Esophagus (tissue), 2 donors: ENCODE results near the gene NOP16. TPM values are rescaled to one million over a fixed set of nuclear protein-coding genes. Genes with fewer than 3 reads are reported as not detected.

ENCODE experiments used
- H3K27ac ChIP-seq, 2 donors: one replicate each; pipeline ENCODE4 v1.5.1; 2013; ENCODE audit warnings: low read depth in 2 of 2, mild to moderate bottlenecking in 2 of 2, inconsistent platforms in 1 of 2, low read length in 1 of 2, moderate library complexity in 1 of 2
- H3K27me3 ChIP-seq, 2 donors: one replicate each; pipeline ENCODE4 v1.6.1; 2013; ENCODE audit warnings: low read length in 2 of 2, control low read depth in 1 of 2, mild to moderate bottlenecking in 1 of 2; ENCODE audit not compliant: insufficient read depth in 2 of 2, control insufficient read depth in 1 of 2
- H3K36me3 ChIP-seq, 2 donors: one replicate each; pipeline ENCODE4 v1.6.1; 2013; ENCODE audit warnings: low read length in 1 of 2; ENCODE audit not compliant: control insufficient read depth in 2 of 2, insufficient read depth in 2 of 2
- H3K4me1 ChIP-seq, 2 donors: one replicate each; pipeline ENCODE4 v1.6.1; 2013; ENCODE audit warnings: low read length in 1 of 2; ENCODE audit not compliant: control insufficient read depth in 2 of 2, insufficient read depth in 2 of 2
- H3K4me3 ChIP-seq, 2 donors: one replicate each; pipeline ENCODE4 v1.5.1; 2013; ENCODE audit warnings: low read length in 2 of 2, mild to moderate bottlenecking in 2 of 2, low read depth in 1 of 2, moderate library complexity in 1 of 2
- H3K9me3 ChIP-seq, 2 donors: one replicate each; pipeline ENCODE4 v1.6.1; 2013; ENCODE audit warnings: mild to moderate bottlenecking in 2 of 2, low read depth in 1 of 2, low read length in 1 of 2, moderate library complexity in 1 of 2; ENCODE audit not compliant: control insufficient read depth in 2 of 2, insufficient read depth in 1 of 2
- WGBS, 2 donors: extraction: QIAGEN DNeasy Blood & Tissue Kit; methylation state at CpG; one replicate each; pipeline ENCODE4 v1.1.7; 2013; 5-methylcytosine and 5-hydroxymethylcytosine counted together
- polyA plus RNA-seq, 2 donors: library from polyadenylated mRNA; stranded (reverse); fragments of 200-250 nt; gene quantifications; one replicate each; pipeline ENCODE4 v1.2.3, GENCODE V29; 2013
- donor health status: healthy with polysubstance abuse.
- donor health status: Bipolar disorder and iron deficiency.

Gene NOP16
- polyA plus RNA-seq, 2 donors = 50.6 to 70.3 TPM

DNA sequence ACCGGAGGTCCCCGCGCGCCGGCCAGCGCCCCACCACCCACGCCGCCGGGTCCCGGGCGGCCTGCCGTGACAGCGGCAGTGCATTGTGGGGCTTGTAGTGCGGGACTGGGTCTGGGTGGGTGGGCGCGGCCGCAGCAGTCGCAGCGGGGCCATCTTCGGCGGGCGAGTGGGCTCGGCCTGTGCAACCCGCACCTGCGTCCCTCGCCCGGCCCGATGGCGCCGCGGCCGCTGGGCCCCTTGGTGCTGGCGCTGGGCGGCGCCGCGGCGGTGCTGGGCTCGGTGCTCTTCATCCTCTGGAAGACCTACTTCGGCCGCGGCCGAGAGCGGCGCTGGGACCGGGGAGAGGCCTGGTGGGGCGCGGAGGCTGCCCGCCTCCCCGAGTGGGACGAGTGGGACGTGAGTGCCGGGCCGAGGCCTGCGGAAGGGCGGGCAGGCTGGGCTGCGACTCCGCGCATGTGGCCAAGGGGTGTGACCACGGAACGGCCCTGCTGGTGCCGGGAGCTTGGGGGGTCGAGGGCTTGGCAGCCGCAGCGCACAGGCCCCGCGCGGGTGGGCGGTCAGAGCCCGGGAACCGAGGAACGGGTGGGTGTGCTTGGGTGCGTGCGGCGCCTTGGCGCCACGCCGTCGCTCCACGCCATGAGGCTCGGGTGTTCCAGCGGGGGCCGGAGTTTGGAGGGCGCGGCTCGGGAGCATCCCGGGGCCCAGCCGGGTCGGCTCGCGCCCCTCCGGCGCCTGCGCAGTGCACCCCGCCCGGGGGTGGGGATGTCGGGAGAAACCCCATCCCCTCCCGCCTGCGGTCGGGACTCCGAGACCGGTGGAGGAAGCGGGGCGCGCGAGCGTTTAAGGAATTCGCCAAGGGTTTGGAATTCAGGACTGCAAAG lies 22.8 kb downstream of the NOP16 start, which contains the start of gene ARL10:
Gene ARL10, plus strand, starts transcription at position 137 of the 881 bp plus-strand sequence. Its CDS starts 77 bp downstream, at position 214.
- Histone ChIP-seq H3K4me3 (peak within 1 kb of the TSS; percentile 80 to 85), H3K4me1 (peaks cover 3 to 9% of the 10 kb centered on the region in 2 donors), H3K36me3 (peaks cover 0 to 5% of the 10 kb centered on the region in 2 donors), H3K27ac (peak within 1 kb of the TSS; percentile 65 to 80), H3K27me3 (no peaks in the 10 kb centered on the region), H3K9me3 (no peaks in the 10 kb centered on the region)
- 0 to 1% methylated on average over 62 to 108 of the region's 108 CpGs for WGBS, 2 donors

DNA sequence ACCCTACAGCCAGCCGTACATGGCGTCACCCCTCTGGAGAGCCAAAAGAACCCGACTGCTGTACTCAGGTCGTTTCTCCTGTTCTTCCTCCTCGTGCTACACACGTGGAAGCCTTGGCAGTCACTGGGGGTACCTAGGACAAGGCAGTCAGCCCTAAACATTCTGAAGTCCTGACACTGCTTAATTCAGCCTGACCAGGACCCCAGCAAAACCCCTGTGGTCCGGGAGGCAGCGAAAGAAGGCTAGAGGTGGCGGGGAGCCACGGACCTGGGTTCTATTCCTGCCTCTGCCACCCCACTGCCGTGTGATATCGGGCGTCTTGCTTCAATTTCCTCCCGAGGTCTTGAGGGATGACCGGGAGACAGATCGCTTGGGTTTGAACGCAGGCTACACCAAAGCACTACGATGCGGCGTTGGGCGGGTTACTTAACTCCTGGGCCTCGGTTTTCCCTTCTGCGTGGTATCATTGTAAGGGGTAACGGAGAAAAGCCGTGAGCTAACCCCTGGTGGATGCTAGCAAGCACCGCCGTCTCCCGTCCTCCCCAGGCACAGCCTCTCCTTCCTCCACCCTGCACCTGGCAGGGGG lies 23.5 kb downstream of the NOP16 start:
- H3K36me3 ChIP-seq = peaks cover 0 to 5% of the 10 kb centered on the region in 2 donors
- 24 to 27% methylated on average over 28 of the region's 28 CpGs for WGBS, 2 donors
- no peaks in the 10 kb centered on the region for H3K9me3 ChIP-seq
- H3K4me3 ChIP-seq = peak overlapping the region; percentile 80 to 85
- peaks cover 3 to 9% of the 10 kb centered on the region in 2 donors for H3K4me1 ChIP-seq
- H3K27ac ChIP-seq = peak overlapping the region; percentile 63 to 65
- no peaks in the 10 kb centered on the region for H3K27me3 ChIP-seq

DNA sequence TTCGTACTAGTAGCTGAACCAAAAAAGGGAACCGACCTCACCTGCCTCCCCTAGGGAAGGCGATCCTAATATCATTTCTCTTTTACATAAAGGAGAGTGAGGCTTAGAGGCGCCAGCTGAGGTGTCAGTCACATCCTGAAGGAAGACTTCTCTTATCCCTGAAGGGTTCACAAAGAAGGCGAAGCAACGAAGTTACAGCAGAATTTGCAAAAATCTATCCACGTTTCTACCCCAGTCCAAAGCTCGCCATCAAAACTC lies 26.2 kb downstream of the NOP16 start:
- Histone ChIP-seq H3K27ac (peak overlapping the region; percentile 31 to 65), H3K4me3 (peak overlapping the region; percentile 80 to 92), H3K9me3 (no peaks in the 10 kb centered on the region), H3K27me3 (no peaks in the 10 kb centered on the region), H3K4me1 (peaks cover 5 to 6% of the 10 kb centered on the region in 2 donors), H3K36me3 (peaks cover 0 to 2% of the 10 kb centered on the region in 2 donors)
- 61 to 63% methylated on average over 8 of the region's 8 CpGs for WGBS, 2 donors

DNA sequence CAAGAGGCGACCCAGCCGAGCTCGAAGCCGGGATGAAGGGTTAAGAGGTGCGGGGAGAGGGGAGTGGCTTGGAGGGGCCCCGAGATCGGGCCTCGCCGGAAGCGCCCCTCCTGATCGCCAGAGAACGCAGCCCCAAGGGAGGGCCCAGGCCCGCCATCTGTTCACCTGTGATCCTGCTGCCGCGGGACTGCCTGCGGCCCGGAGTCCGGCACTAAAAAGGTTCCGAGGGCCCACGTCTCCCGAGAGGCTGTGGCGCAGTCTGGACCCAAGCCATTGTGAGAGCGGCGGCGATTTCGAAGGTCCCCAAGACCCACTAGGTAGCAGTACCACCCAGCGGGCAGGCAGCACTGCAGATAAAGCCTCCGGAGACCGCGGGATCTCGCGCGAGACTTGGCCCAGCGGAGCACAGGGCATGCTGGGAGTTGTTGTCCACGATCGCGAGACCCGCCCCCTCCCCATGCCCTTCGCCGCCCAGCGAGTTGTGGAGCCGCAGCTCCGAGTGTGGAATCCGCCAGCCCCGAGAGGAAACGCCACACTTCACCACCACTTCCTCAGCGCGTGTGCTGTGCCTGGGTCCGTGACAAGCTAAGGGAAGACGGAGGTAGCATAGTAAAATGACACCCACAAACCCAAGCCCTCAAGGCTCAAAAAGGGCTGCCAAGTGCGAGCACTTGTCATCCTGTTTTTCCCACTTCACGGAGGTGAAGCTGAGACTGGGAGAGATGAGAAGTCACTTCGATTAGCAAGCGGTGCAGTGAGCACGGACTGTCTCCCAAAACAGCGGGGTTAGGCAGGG lies 26.8 kb downstream of the NOP16 start, which contains the start of gene KIAA1191:
Gene KIAA1191, minus strand, starts transcription at position 328 of the 796 bp plus-strand sequence. CDS start 2,256 bp downstream, outside the sequence.
- WGBS, 2 donors = 1% methylated on average over 52 to 56 of the region's 56 CpGs
- Histone ChIP-seq H3K4me3 (peak within 1 kb of the TSS; percentile 80 to 92), H3K4me1 (peaks cover 5 to 6% of the 10 kb centered on the region in 2 donors)

DNA sequence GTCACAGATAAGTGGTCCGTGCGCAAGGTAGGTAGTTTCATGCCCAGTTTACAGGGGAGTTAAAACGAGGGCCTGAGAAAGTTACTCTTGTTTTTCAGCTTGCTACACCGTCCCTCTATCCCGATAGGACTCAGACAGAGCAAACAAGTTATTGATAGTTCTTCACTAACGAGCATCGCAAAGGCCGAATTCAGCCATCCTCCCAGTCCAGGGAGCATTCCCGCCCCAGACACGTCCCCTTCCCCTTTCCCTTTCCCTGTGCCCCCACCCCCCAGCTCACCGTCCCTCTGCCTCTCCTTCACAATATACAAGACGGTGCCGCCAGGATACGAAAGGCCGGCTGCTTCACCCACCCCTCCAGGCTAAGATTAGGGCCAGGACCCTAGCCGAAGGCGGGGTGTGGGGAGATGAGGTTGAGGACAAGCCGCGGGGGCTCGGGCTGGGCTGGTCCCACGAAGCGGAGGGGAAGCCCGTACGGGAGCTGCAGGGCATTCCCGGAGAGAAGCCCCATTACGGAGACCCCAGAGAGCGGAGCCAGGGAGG lies 27.4 kb downstream of the NOP16 start:
- peaks cover 0 to 2% of the 10 kb centered on the region in 2 donors for H3K36me3 ChIP-seq
- H3K4me1 ChIP-seq = peaks cover 5% of the 10 kb centered on the region in 2 donors
- no peaks in the 10 kb centered on the region for H3K9me3 ChIP-seq
- peak overlapping the region; percentile 80 to 92 for H3K4me3 ChIP-seq
- peak overlapping the region; percentile 42 to 78 for H3K27ac ChIP-seq
- H3K27me3 ChIP-seq = no peaks in the 10 kb centered on the region
- 2% methylated on average over 27 of the region's 27 CpGs for WGBS, 2 donors

More for the DNA sequence above, 26.8 kb downstream of the NOP16 start, which contains the start of gene KIAA1191:
- H3K27me3 ChIP-seq = no peaks in the 10 kb centered on the region
- peaks cover 0 to 2% of the 10 kb centered on the region in 2 donors for H3K36me3 ChIP-seq
- H3K27ac ChIP-seq = peak within 1 kb of the TSS; percentile 42 to 78
- no peaks in the 10 kb centered on the region for H3K9me3 ChIP-seq

DNA sequence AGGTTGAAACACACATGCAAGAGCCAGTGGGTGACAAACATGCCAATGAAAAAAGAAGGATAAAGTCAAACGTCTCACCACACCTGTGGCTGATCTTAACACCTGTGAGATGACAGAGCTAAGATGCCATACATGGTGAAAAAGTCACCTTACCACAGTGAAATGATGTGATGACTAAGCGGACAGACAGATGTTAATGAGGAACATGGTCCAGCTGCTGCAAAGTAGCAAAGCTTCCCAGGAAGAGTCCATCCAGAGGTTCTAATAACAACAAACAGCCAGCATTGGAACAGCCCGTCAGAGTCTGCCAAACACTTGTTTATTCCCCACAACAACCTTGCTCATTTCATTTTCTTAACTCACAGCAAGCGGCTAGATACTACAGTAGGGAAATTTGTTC lies 28.7 kb downstream of the NOP16 start:
- H3K4me1 ChIP-seq = peaks cover 2 to 5% of the 10 kb centered on the region in 2 donors
- 52 to 60% methylated on average over 4 of the region's 4 CpGs for WGBS, 2 donors

DNA sequence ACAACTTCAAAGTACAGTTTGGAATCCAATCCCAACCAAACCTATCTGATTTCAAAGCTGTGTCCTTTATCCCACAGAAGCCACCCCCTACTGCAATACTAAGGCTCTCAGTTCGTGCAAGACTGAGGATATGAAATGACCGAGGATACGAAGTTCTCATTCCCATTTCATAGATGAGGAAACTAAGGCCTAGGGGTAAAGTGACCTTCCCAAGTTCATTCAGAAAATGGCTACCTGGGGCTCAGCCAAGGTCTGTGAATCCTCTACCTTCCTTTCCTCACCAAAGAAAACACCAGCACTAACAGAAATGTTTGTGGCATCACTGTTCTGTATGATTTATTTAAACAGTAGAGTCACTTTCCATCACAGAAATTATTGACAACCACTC lies 32.2 kb downstream of the NOP16 start:
- Histone ChIP-seq H3K27ac (no peak overlapping the region), H3K36me3 (peaks cover 8 to 14% of the 10 kb centered on the region in 2 donors), H3K4me3 (no peak overlapping the region), H3K9me3 (no peaks in the 10 kb centered on the region), H3K27me3 (no peaks in the 10 kb centered on the region), H3K4me1 (peaks cover 0 to 2% of the 10 kb centered on the region in 2 donors)
- 90 to 92% methylated on average over 3 of the region's 3 CpGs for WGBS, 2 donors

More for the DNA sequence above, 28.7 kb downstream of the NOP16 start:
- Histone ChIP-seq H3K36me3 (peaks cover 0 to 3% of the 10 kb centered on the region in 2 donors), H3K27ac (no peak overlapping the region), H3K9me3 (no peaks in the 10 kb centered on the region), H3K27me3 (no peaks in the 10 kb centered on the region), H3K4me3 (no peak overlapping the region)

DNA sequence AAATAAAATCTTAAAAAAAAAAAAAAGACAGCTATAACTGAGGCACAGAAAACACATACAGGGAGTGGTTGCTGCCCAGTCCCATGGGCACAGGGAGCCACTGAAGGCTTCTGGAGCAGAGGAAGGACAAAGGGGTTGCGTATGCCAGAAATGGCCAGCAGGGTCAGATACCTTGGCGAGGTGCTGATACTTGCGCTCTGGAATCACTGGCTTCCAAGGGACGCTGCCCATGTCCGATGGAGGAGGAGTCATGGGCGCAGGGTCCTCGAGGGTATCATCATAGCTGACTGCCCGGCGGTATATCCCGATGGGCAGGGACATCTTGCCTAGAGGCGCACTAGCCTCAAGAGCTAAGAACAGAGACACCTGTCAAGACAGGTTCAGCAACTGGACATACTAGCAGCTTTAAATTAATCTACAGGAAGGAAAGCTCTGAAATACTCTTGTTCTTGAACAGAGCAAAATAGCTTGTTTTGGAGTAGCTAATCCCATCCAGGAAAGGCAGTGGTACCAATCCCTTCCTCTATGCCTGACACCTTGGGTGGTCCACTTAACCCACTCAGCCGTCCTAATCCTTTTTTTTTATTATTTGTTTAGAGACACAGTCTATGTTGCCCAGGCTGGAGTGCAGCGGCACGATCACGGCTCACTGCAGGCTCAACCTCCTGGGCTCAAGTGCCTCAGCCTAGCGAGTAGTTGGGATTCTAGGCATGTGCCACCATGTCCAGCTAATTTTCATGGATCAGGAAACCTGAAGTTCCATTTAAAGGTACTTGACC lies 32.8 kb downstream of the NOP16 start:
- 86 to 89% methylated on average over 16 of the region's 16 CpGs for WGBS, 2 donors
- Histone ChIP-seq H3K36me3 (peaks cover 8 to 17% of the 10 kb centered on the region in 2 donors), H3K4me3 (no peak overlapping the region), H3K27me3 (no peaks in the 10 kb centered on the region), H3K4me1 (peaks cover 0 to 2% of the 10 kb centered on the region in 2 donors), H3K27ac (no peak overlapping the region), H3K9me3 (no peaks in the 10 kb centered on the region)
